Muscle layer of duodenum (tissue), 2 donors: ENCODE measurements around the gene GRID1.

Experiments
- H3K27ac ChIP-seq: one replicate; pipeline ENCODE4 v1.7.0; 2013; ENCODE audit warnings: mild to moderate bottlenecking, low read length
- H3K27me3 ChIP-seq: one replicate; pipeline ENCODE4 v1.7.0; 2013; ENCODE audit warnings: low read depth, mild to moderate bottlenecking, control low read depth, low read length
- H3K36me3 ChIP-seq, 2 donors: one replicate each; pipeline ENCODE4 v1.7.0; 2013; ENCODE audit warnings: low read length in 2 of 2, control low read depth in 1 of 2, mild to moderate bottlenecking in 1 of 2; ENCODE audit not compliant: insufficient read depth in 2 of 2, control insufficient read depth in 1 of 2
- H3K4me1 ChIP-seq, 2 donors: one replicate each; pipeline ENCODE4 v1.7.0; 2013; ENCODE audit warnings: low read length in 2 of 2, mild to moderate bottlenecking in 2 of 2, control low read depth in 1 of 2, moderate library complexity in 1 of 2; ENCODE audit not compliant: insufficient read depth in 2 of 2, control insufficient read depth in 1 of 2
- H3K4me3 ChIP-seq, 2 donors: one replicate each; pipeline ENCODE4 v1.7.0; 2013; ENCODE audit warnings: low read length in 2 of 2, low read depth in 1 of 2, mild to moderate bottlenecking in 1 of 2
- H3K9me3 ChIP-seq, 2 donors: one replicate each; pipeline ENCODE4 v1.7.0; 2013; ENCODE audit warnings: low read length in 2 of 2, control low read depth in 1 of 2, mild to moderate bottlenecking in 1 of 2; ENCODE audit not compliant: control insufficient read depth in 1 of 2
- donor health status: healthy.

Gene GRID1

DNA sequence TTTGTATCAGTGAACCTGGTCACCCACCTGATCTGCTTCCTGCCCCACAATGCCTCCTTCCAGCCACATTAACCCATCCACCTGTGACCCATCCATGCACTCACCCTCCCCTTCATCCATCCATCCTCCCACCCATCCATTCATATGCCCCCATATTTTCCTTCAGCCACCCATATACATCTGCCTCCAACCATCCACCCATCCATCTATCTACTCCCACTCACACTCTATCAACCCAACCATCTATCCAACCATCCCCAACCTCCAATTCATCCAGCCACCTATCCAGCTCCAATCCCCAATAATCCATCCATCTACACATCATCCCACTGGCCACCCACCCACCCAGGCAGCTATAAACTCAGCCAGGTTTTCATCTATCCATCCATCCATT lies 51.0 kb downstream of the GRID1 start:
- no peaks in the 10 kb centered on the region for H3K27me3 ChIP-seq
- H3K36me3 ChIP-seq = no peaks in the 10 kb centered on the region
- no peak overlapping the region for H3K27ac ChIP-seq
- H3K9me3 ChIP-seq = no peaks in the 10 kb centered on the region
- H3K4me1 ChIP-seq = no peaks in the 10 kb centered on the region
- H3K4me3 ChIP-seq = no peak overlapping the region

GRCh38 chr10:86314616-86315548 lies 51.7 kb downstream of the GRID1 start:
- Histone ChIP-seq H3K36me3 (no peaks in the 10 kb centered on the region), H3K27ac (no peak overlapping the region), H3K27me3 (no peaks in the 10 kb centered on the region), H3K9me3 (no peaks in the 10 kb centered on the region), H3K4me3 (no peak overlapping the region), H3K4me1 (no peaks in the 10 kb centered on the region)

GRCh38 chr10:86313621-86314041 lies 53.0 kb downstream of the GRID1 start:
- Histone ChIP-seq H3K27me3 (no peaks in the 10 kb centered on the region), H3K36me3 (no peaks in the 10 kb centered on the region), H3K4me3 (no peak overlapping the region), H3K9me3 (no peaks in the 10 kb centered on the region), H3K4me1 (no peaks in the 10 kb centered on the region), H3K27ac (no peak overlapping the region)

GRCh38 chr10:86312701-86313270 lies 53.8 kb downstream of the GRID1 start:
- H3K27me3 ChIP-seq = no peaks in the 10 kb centered on the region
- H3K36me3 ChIP-seq = no peaks in the 10 kb centered on the region
- no peaks in the 10 kb centered on the region for H3K9me3 ChIP-seq
- H3K4me3 ChIP-seq = no peak overlapping the region
- no peak overlapping the region for H3K27ac ChIP-seq
- no peaks in the 10 kb centered on the region for H3K4me1 ChIP-seq

- no peaks in the 10 kb centered on the region for H3K36me3 ChIP-seq
- H3K27ac ChIP-seq = no peak overlapping the region
- no peaks in the 10 kb centered on the region for H3K4me1 ChIP-seq
- no peak overlapping the region for H3K4me3 ChIP-seq
- H3K9me3 ChIP-seq = no peaks in the 10 kb centered on the region
- no peaks in the 10 kb centered on the region for H3K27me3 ChIP-seq
These were observed 54.7 kb downstream of the GRID1 start for GRCh38 chr10:86311906-86312305.

GRCh38 chr10:86311190-86311589 lies 55.4 kb downstream of the GRID1 start:
- Histone ChIP-seq H3K4me3 (no peak overlapping the region), H3K27me3 (no peaks in the 10 kb centered on the region), H3K9me3 (no peaks in the 10 kb centered on the region), H3K4me1 (no peaks in the 10 kb centered on the region), H3K27ac (no peak overlapping the region), H3K36me3 (no peaks in the 10 kb centered on the region)

DNA sequence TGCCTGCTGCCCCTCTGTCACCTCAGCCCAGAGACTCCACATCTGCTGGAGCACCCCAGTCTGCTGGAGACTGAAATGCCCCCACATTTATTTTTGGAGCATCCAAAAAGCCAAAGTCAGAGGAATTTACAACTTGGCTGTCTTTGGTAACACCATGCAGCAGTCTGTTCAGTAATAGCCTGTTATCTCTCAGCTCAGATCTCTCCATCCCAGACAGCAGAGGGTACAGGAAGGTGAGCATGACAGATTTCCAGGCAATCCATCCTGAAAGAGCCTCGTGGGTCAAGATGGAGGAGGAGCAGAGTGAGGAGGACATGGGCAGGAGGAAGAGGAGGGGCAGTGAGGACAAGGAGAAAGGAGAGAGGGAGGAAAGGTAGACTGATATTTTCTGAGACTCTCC lies 55.9 kb downstream of the GRID1 start:
- no peaks in the 10 kb centered on the region for H3K9me3 ChIP-seq

GRCh38 chr10:86310291-86310690 lies 56.3 kb downstream of the GRID1 start:
- Histone ChIP-seq H3K4me1 (no peaks in the 10 kb centered on the region), H3K27me3 (no peaks in the 10 kb centered on the region), H3K9me3 (no peaks in the 10 kb centered on the region)

More for the DNA sequence above, 55.9 kb downstream of the GRID1 start:
- Histone ChIP-seq H3K4me1 (no peaks in the 10 kb centered on the region), H3K27ac (no peak overlapping the region), H3K4me3 (no peak overlapping the region), H3K36me3 (no peaks in the 10 kb centered on the region), H3K27me3 (no peaks in the 10 kb centered on the region)

GRCh38 chr10:86308056-86308455 lies 58.5 kb downstream of the GRID1 start:
- Histone ChIP-seq H3K27ac (no peak overlapping the region), H3K9me3 (no peaks in the 10 kb centered on the region), H3K36me3 (no peaks in the 10 kb centered on the region), H3K4me3 (no peak overlapping the region), H3K27me3 (no peaks in the 10 kb centered on the region), H3K4me1 (no peaks in the 10 kb centered on the region)

More at GRCh38 chr10:86310291-86310690, 56.3 kb downstream of the GRID1 start:
- Histone ChIP-seq H3K36me3 (no peaks in the 10 kb centered on the region), H3K4me3 (no peak overlapping the region), H3K27ac (no peak overlapping the region)

GRCh38 chr10:86306628-86307278 lies 59.8 kb downstream of the GRID1 start:
- Histone ChIP-seq H3K27ac (no peak overlapping the region), H3K9me3 (no peaks in the 10 kb centered on the region), H3K36me3 (no peaks in the 10 kb centered on the region), H3K4me3 (no peak overlapping the region), H3K27me3 (no peaks in the 10 kb centered on the region), H3K4me1 (no peaks in the 10 kb centered on the region)

DNA sequence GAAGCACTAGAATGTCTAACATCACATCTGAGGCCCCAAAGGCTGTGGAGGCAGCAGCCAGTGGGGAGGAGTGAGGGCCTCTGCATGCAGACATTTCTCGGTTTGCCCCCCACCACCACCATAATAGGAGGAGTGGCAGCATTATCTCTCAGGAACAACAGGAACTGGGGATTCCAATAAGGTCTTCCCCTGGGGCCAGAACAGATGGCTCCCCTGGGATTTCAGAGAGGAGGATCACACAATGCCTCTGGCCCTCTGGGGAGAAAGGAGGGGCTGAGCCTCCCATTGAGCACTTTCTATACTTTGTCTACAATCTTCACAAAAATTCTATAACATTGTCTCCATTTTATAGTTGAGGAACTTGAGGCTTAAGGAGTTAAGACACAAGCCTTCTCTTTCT lies 61.1 kb downstream of the GRID1 start:
- Histone ChIP-seq H3K27ac (no peak overlapping the region), H3K36me3 (no peaks in the 10 kb centered on the region), H3K4me1 (no peaks in the 10 kb centered on the region), H3K4me3 (no peak overlapping the region), H3K9me3 (no peaks in the 10 kb centered on the region), H3K27me3 (no peaks in the 10 kb centered on the region)
